GM23338 (cell line): ENCODE measurements around the gene NPLOC4. TPM values are rescaled to one million over a fixed set of nuclear protein-coding genes. Genes with fewer than 3 reads are reported as not detected.

ENCODE experiments used
- ATAC-seq: fragments of 200-7000 bp; cut with Tn5 transposase; 3 replicates; pipeline ENCODE4 v1.9.1; 2020
- DNase-seq: peaks from one replicate; pipeline ENCODE4 v3.0.0-alpha.2; 2015; ENCODE audit warnings: low spot score
- H2AFZ ChIP-seq: fragments of 200-600 bp; sonication (generic); 2 replicates; pipeline ENCODE4 v1.8.0; 2016; ENCODE audit warnings: antibody characterized with exemption, mild to moderate bottlenecking, moderate library complexity
- H3F3A ChIP-seq: fragments of 200-600 bp; sonication (generic); replicated peaks from 2 replicates; pipeline ENCODE4 v1.8.0; 2017; ENCODE audit warnings: antibody characterized with exemption, mixed run types, low read depth
- H3K27ac ChIP-seq: fragments of 200-600 bp; sonication (generic); 2 replicates; pipeline ENCODE4 v1.6.1; 2016; ENCODE audit warnings: low read depth
- H3K27me3 ChIP-seq: fragments of 200-600 bp; sonication (generic); 2 replicates; pipeline ENCODE4 v1.8.0; 2016; ENCODE audit warnings: mild to moderate bottlenecking, mixed run types, moderate library complexity; ENCODE audit not compliant: insufficient read depth
- H3K36me3 ChIP-seq: fragments of 200-600 bp; sonication (generic); 2 replicates; pipeline ENCODE4 v1.8.0; 2016; ENCODE audit warnings: mild to moderate bottlenecking; ENCODE audit not compliant: insufficient read depth
- H3K4me1 ChIP-seq: fragments of 200-600 bp; sonication (generic); 2 replicates; pipeline ENCODE4 v1.8.0; 2016; ENCODE audit warnings: mild to moderate bottlenecking, moderate library complexity; ENCODE audit not compliant: insufficient read depth
- H3K4me2 ChIP-seq: fragments of 200-600 bp; sonication (generic); 2 replicates; pipeline ENCODE4 v1.7.1; 2017; ENCODE audit warnings: mixed run types
- H3K4me3 ChIP-seq: fragments of 200-600 bp; sonication (generic); 2 replicates; pipeline ENCODE4 v1.6.1; 2016; ENCODE audit warnings: mixed run types
- H3K79me2 ChIP-seq: fragments of 200-600 bp; sonication (generic); replicated peaks from 2 replicates; pipeline ENCODE4 v1.8.0; 2017; ENCODE audit warnings: mild to moderate bottlenecking; ENCODE audit not compliant: insufficient read depth
- H3K9me2 ChIP-seq: fragments of 200-600 bp; sonication (generic); 2 replicates; pipeline ENCODE4 v1.8.0; 2017; ENCODE audit not compliant: insufficient read depth
- H4K20me1 ChIP-seq: fragments of 200-600 bp; sonication (generic); replicated peaks from 2 replicates; pipeline ENCODE4 v1.8.0; 2017; ENCODE audit warnings: mild to moderate bottlenecking; ENCODE audit not compliant: insufficient read depth
- H3K27ac Mint-ChIP-seq: 2 replicates; pipeline ENCODE4 v1.8.0; 2020; ENCODE audit warnings: inconsistent platforms, mild to moderate bottlenecking, moderate library complexity, mixed read lengths
- H3K27me3 Mint-ChIP-seq: 3 replicates; pipeline ENCODE4 v1.8.0; 2022; ENCODE audit warnings: low read depth, mild to moderate bottlenecking, moderate library complexity, mixed read lengths, inconsistent platforms; ENCODE audit not compliant: insufficient read depth, poor library complexity
- H3K36me3 Mint-ChIP-seq: 3 replicates; pipeline ENCODE4 v1.8.0; 2021; ENCODE audit warnings: low read depth, mild to moderate bottlenecking, inconsistent platforms, moderate library complexity, mixed read lengths
- H3K4me1 Mint-ChIP-seq: 3 replicates; pipeline ENCODE4 v1.8.0; 2020; ENCODE audit warnings: mild to moderate bottlenecking, inconsistent platforms, mixed read lengths
- H3K4me3 Mint-ChIP-seq: 3 replicates; pipeline ENCODE4 v1.8.0; 2021; ENCODE audit warnings: moderate library complexity, mild to moderate bottlenecking, inconsistent platforms, mixed read lengths
- H3K9me3 Mint-ChIP-seq: 3 replicates; pipeline ENCODE4 v1.8.0; 2020; ENCODE audit warnings: moderate library complexity, mild to moderate bottlenecking, inconsistent platforms, mixed read lengths
- JUNB ChIP-seq: IDR thresholded peaks from one replicate; pipeline ENCODE4 v1.6.1; 2016; ENCODE audit warnings: antibody characterized with exemption; ENCODE audit not compliant: unreplicated experiment
- POLR2AphosphoS5 ChIP-seq: IDR thresholded peaks from 2 replicates; pipeline ENCODE4 v1.6.1; 2016; ENCODE audit warnings: antibody characterized with exemption, low read depth
- REST ChIP-seq: IDR thresholded peaks from one replicate; pipeline ENCODE4 v1.6.1; 2018; ENCODE audit warnings: antibody characterized with exemption; ENCODE audit not compliant: unreplicated experiment
- STAT1 ChIP-seq: IDR thresholded peaks from one replicate; pipeline ENCODE4 v1.6.1; 2016; ENCODE audit warnings: antibody characterized with exemption; ENCODE audit not compliant: unreplicated experiment
- ZNF114 ChIP-seq: fragments of 250-450 bp; sonication (Bioruptor Pico); IDR thresholded peaks from 2 replicates; pipeline ENCODE4 v1.5.0; 2020; ENCODE audit warnings: mild to moderate bottlenecking, moderate library complexity
- ZNF331 ChIP-seq: fragments of 250-450 bp; sonication (Bioruptor Pico); IDR thresholded peaks from 2 replicates; pipeline ENCODE4 v1.5.0; 2020; ENCODE audit warnings: low read depth, mild to moderate bottlenecking, moderate library complexity
- ZNF462 ChIP-seq: fragments of 250-450 bp; sonication (Bioruptor Pico); IDR thresholded peaks from 2 replicates; pipeline ENCODE4 v1.5.0; 2020; ENCODE audit warnings: mild to moderate bottlenecking, moderate library complexity
- polyA plus RNA-seq: library from polyadenylated mRNA; unstranded; fragments of >200 nt; fragmentation: Nextera tagmentation; extraction: Ambion mirVana; gene quantifications from 2 replicates; pipeline ENCODE4 v1.2.1, GENCODE V29; 2016
- total RNA-seq: library from RNA; depleted of rRNA; stranded (reverse); fragments of >200 nt; shearing (Covaris generic); gene quantifications from 2 replicates; pipeline ENCODE4 v1.2.3, GENCODE V29; 2014

The NPLOC4 gene
- total and polyA plus RNA-seq, 2 experiments from 2014 or later = 24.1 to 79.1 TPM

DNA sequence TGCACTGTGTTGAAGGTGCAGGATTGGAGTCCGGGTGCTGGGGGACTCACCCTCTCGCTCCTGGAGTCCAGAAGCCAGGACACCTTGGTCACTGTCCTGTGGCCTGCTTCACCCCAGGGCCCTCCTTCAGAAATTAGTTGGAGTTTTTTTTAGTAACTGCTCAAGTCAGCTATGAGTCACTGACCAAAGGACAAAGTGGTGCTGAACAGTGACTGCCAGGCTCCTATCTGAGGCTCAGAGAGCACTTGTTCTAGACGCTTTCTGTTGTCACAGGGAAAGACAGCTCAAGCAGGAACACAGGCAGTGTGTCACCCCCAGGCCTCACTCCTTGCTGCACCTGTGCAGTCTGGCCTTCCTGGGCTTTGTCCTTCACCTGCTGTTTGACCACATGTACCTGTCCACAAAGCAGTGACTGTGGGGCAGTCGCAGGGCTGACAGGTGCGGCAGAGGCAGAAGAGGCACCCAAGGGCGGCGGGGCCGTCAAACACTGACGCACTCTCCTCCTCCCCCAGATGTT lies 80.7 kb downstream of the NPLOC4 start:
- DNase-seq = no peak
- Histone ChIP-seq H3K27ac (no peak overlapping the region), H3K36me3 (peaks cover 5% of the 10 kb centered on the region), H3F3A (peaks cover 15% of the 10 kb centered on the region), H3K4me2 (no peak overlapping the region), H3K79me2 (peaks cover 5% of the 10 kb centered on the region; the same call in 1 of the 2 replicates), H3K27me3 (no peaks in the 10 kb centered on the region), H3K4me1 (peaks cover 8% of the 10 kb centered on the region; the same call in 1 of the 2 replicates), H2AFZ (no peak overlapping the region), H3K9me2 (no peaks in the 10 kb centered on the region), H4K20me1 (no peaks in the 10 kb centered on the region), H3K4me3 (no peak overlapping the region)
- Mint-ChIP-seq H3K36me3 (peaks cover 38% of the 10 kb centered on the region), H3K27ac (no peak overlapping the region), H3K27me3 (peaks cover 26% of the 10 kb centered on the region), H3K4me3 (no peak overlapping the region; the same call in 2 of the 3 replicates), H3K4me1 (peaks cover 20% of the 10 kb centered on the region), H3K9me3 (no peaks in the 10 kb centered on the region)
- TF ChIP-seq ZNF114 (CRISPR knock-in tag) (no peak), REST (no peak), POLR2AphosphoS5 (no peak), JUNB (no peak), STAT1 (no peak), ZNF462 (CRISPR knock-in tag) (no peak), ZNF331 (no peak)
- ATAC-seq = no peak
